ENCODE data around the gene NFAT5.

DNA sequence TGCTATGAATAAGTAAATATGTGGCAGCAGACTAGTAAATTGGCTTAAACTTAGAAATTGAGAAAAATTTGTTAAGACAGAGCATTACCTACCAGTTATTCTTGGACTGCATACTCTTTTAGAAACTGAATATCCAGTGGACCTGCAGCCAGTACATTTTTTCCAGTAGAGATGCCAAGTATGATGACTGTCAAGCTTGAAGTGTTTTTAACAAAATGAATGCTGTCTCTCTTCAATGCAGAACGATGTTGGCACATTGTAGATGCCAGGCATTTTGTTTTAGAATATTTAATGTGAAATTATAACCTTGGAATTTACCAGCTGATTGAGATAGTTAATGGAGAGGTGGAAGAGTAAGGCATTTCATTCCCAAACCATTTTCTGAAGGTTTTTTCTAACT is 52.5 kb downstream of the NFAT5 start:
- TF ChIP-seq, protein P1, sequence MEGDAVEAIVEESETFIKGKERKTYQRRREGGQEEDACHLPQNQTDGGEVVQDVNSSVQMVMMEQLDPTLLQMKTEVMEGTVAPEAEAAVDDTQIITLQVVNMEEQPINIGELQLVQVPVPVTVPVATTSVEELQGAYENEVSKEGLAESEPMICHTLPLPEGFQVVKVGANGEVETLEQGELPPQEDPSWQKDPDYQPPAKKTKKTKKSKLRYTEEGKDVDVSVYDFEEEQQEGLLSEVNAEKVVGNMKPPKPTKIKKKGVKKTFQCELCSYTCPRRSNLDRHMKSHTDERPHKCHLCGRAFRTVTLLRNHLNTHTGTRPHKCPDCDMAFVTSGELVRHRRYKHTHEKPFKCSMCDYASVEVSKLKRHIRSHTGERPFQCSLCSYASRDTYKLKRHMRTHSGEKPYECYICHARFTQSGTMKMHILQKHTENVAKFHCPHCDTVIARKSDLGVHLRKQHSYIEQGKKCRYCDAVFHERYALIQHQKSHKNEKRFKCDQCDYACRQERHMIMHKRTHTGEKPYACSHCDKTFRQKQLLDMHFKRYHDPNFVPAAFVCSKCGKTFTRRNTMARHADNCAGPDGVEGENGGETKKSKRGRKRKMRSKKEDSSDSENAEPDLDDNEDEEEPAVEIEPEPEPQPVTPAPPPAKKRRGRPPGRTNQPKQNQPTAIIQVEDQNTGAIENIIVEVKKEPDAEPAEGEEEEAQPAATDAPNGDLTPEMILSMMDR (conservative IDR thresholded peaks at IDR 0.05; ENCODE audit: low read length), result no peak
- no peak for TF ChIP-seq EZH2phosphoT487 (IDR thresholded peaks at IDR 0.05; ENCODE audit: borderline replicate concordance, low read depth, low read length)
